Measurements from ENCODE around the gene ROBO1. TPM values are rescaled to one million over a fixed set of nuclear protein-coding genes. Genes with fewer than 3 reads are reported as not detected.

The ROBO1 gene
- total and polyA plus RNA-seq, 2 of the 8 experiments (the other 6 are each of a cell fraction or from before 2014, with no cell fraction given), result 51.4 to 91.0 TPM

- Histone ChIP-seq H4K8ac (ENCODE audit: extremely low read depth, insufficient read depth, low read length) (no peak overlapping the region), H3K9me3 (ENCODE audit: insufficient read depth in 2 of 2, low read depth in 1 of 2, low read length in 1 of 2) (no peaks in the 10 kb centered on the region), H3K79me1 (ENCODE audit: low read depth, low read length) (no peaks in the 10 kb centered on the region), H2AFZ (ENCODE audit: low read length) (no peak overlapping the region), H3K56ac (replicated peaks; ENCODE audit: insufficient read length, low read depth, low read length) (no peak overlapping the region), H2BK120ac (replicated peaks; ENCODE audit: low read depth, low read length) (no peak overlapping the region), H2AK5ac (ENCODE audit: low read depth, low read length) (no peak overlapping the region), H3K27ac (ENCODE audit: low read depth, low read length) (no peak overlapping the region), H2BK15ac (ENCODE audit: low read length) (no peak overlapping the region), H4K5ac (ENCODE audit: insufficient read length, low read depth, low read length) (no peak overlapping the region), H2BK5ac (ENCODE audit: low read depth, low read length) (no peak overlapping the region), H3K36me3 (ENCODE audit: control insufficient read depth in 2 of 4, insufficient read depth in 4 of 4, low read length in 3 of 4) (no peaks in the 10 kb centered on the region), H3K4me3 (ENCODE audit: extremely low read depth in 1 of 4, insufficient read depth in 2 of 4, low read depth in 3 of 4, low read length in 4 of 4) (no peak overlapping the region), H3K23me2 (ENCODE audit: low read depth, low read length) (no peaks in the 10 kb centered on the region), H4K91ac (replicated peaks; ENCODE audit: insufficient read length, low read length) (no peak overlapping the region), H3K23ac (ENCODE audit: insufficient read length) (no peak overlapping the region), H3K4me2 (ENCODE audit: insufficient read depth in 1 of 2, low read depth in 2 of 2, low read length in 2 of 2) (no peak overlapping the region), H2BK12ac (ENCODE audit: low read depth, low read length) (no peak overlapping the region), H3K27me3 (replicated peaks in 1 of 4; ENCODE audit: control insufficient read depth in 3 of 4, extremely low read depth in 1 of 4, insufficient read depth in 3 of 4, low read length in 3 of 4) (peaks cover 0 to 1% (median 0%) of the 10 kb centered on the region in 4 experiments; a peak in 1 of 7 replicates), H3K4me1 (replicated peaks in 1 of 4; ENCODE audit: control insufficient read depth in 3 of 4, insufficient read depth in 4 of 4, low read length in 3 of 4) (no peaks in the 10 kb centered on the region), H3K79me2 (ENCODE audit: control insufficient read depth in 1 of 2, insufficient read depth in 2 of 2, low read length in 2 of 2) (no peaks in the 10 kb centered on the region; a peak in 1 of 4 replicates), H3K9ac (replicated peaks in 1 of 4; ENCODE audit: extremely low read depth in 1 of 4, low read depth in 3 of 4, low read length in 3 of 4) (no peak overlapping the region), H2BK20ac (ENCODE audit: low read length) (no peak overlapping the region), H3K14ac (ENCODE audit: insufficient read length) (no peak overlapping the region), H3K18ac (ENCODE audit: extremely low read depth, low read length) (no peak overlapping the region), H4K20me1 (replicated peaks in 1 of 2; ENCODE audit: control insufficient read depth in 1 of 2, insufficient read depth in 2 of 2, low read length in 2 of 2) (no peaks in the 10 kb centered on the region), H3K4ac (replicated peaks; ENCODE audit: insufficient read length, low read depth, low read length) (no peak overlapping the region)
- DNase-seq (ENCODE audit: low read depth in 1 of 2, low spot score in 2 of 2) (no peak), FAIRE-seq (no peak)
- CTCF ChIA-PET (ENCODE audit: partially characterized antibody), result interaction anchor here (0.6 kb wide), 1 partner anchor 45 kb away, joined by 4 read pairs; no protein-coding TSS in a partner anchor
- WGBS, 2 experiments (ENCODE audit: extremely low coverage in 1 of 2, insufficient coverage in 1 of 2, insufficient read length in 1 of 2, insufficient replicate concordance in 2 of 2, low coverage in 1 of 2, low lambda C conversion rate in 2 of 2, missing lambda C conversion rate in 1 of 2), result 94% methylated on average over 3 of the region's 3 CpGs; no CpG with 5 or more reads in 1 of the 2 experiments
- POLR2A ChIA-PET (ENCODE audit: partially characterized antibody), result no interaction called here
- TF ChIP-seq ZNF274 (IDR thresholded peaks at IDR 0.05; ENCODE audit: borderline replicate concordance, extremely low read depth, low read length) (no peak), ATF2 (IDR thresholded peaks at IDR 0.05; ENCODE audit: low read length) (no peak), CHD2 (IDR thresholded peaks at IDR 0.05; ENCODE audit: low read length) (no peak), POU5F1 (IDR thresholded peaks at IDR 0.05; ENCODE audit: low read depth, low read length) (no peak), CBX8 (IDR thresholded peaks at IDR 0.05; ENCODE audit: borderline replicate concordance, low read depth, low read length) (no peak), RNF2 (IDR thresholded peaks at IDR 0.05; ENCODE audit: borderline replicate concordance, low read depth, low read length, missing control alignments, poor library complexity, severe bottlenecking) (no peak), GABPA (IDR thresholded peaks at IDR 0.05; ENCODE audit: borderline replicate concordance, insufficient read depth, low read length) (no peak), EP300 (IDR thresholded peaks at IDR 0.05; ENCODE audit: borderline replicate concordance in 1 of 2, low read depth in 2 of 2, low read length in 2 of 2) (no peak), GTF2F1 (IDR thresholded peaks at IDR 0.05; ENCODE audit: borderline replicate concordance, low read depth, low read length) (no peak), EGR1 (IDR thresholded peaks at IDR 0.05; ENCODE audit: borderline replicate concordance, low read depth, low read length) (no peak), BRCA1 (IDR thresholded peaks at IDR 0.05; ENCODE audit: low read depth, low read length) (no peak)
These were observed 1003.2 kb downstream of the ROBO1 start for GRCh38 chr3:78764634-78765033.
